ENCODE results near the gene SETX.

DNA sequence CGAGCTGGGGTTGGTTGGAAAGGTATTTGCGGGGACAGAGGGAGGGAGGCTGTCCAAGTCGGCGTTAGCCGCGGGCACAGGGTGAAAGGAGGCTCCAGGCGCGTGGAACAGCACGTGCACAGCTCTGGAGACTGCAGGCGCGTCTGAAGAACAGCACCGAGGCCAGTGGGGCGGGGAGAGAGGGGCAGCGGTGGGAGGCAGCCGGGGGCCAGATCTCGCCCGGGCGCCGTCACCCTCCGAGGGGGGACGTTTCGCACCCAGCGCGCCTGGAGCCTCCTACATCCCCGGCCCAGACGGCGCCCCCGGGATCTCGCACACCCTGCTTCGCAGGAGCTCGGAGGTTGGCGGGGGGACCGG, 113.3 kb downstream of the SETX start:
- TF ChIP-seq, protein P1, sequence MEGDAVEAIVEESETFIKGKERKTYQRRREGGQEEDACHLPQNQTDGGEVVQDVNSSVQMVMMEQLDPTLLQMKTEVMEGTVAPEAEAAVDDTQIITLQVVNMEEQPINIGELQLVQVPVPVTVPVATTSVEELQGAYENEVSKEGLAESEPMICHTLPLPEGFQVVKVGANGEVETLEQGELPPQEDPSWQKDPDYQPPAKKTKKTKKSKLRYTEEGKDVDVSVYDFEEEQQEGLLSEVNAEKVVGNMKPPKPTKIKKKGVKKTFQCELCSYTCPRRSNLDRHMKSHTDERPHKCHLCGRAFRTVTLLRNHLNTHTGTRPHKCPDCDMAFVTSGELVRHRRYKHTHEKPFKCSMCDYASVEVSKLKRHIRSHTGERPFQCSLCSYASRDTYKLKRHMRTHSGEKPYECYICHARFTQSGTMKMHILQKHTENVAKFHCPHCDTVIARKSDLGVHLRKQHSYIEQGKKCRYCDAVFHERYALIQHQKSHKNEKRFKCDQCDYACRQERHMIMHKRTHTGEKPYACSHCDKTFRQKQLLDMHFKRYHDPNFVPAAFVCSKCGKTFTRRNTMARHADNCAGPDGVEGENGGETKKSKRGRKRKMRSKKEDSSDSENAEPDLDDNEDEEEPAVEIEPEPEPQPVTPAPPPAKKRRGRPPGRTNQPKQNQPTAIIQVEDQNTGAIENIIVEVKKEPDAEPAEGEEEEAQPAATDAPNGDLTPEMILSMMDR (conservative IDR thresholded peaks at IDR 0.05; ENCODE audit: low read length), result no peak
- no peak for TF ChIP-seq EZH2phosphoT487 (IDR thresholded peaks at IDR 0.05; ENCODE audit: borderline replicate concordance, low read depth, low read length)

All from OCI-LY7 (cell line).